ENCODE measurements around the gene CNTNAP5.

The CNTNAP5 gene

DNA sequence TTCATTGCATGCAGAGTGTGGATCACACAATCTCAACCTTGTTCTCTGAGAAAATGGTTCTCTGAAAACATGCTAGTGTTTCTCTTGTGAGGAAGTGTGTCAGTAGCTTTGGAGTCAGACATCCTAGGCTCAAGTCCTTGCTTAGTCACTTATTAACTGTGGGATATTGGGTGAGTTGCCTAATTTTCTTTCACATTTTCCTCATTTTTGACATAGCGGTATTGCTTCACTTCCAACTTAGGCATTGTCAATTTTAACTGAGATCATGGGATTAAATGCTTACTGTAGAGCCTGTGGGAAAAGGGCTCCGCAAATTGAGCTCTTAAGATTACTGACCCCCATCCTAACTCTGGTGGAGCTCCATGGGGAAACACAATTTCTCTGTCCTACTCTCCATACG is 622.2 kb downstream of the CNTNAP5 start:
- H3K4me3 ChIP-seq (ENCODE audit: low read depth, low read length) = no peak overlapping the region
- TF ChIP-seq, protein P1, sequence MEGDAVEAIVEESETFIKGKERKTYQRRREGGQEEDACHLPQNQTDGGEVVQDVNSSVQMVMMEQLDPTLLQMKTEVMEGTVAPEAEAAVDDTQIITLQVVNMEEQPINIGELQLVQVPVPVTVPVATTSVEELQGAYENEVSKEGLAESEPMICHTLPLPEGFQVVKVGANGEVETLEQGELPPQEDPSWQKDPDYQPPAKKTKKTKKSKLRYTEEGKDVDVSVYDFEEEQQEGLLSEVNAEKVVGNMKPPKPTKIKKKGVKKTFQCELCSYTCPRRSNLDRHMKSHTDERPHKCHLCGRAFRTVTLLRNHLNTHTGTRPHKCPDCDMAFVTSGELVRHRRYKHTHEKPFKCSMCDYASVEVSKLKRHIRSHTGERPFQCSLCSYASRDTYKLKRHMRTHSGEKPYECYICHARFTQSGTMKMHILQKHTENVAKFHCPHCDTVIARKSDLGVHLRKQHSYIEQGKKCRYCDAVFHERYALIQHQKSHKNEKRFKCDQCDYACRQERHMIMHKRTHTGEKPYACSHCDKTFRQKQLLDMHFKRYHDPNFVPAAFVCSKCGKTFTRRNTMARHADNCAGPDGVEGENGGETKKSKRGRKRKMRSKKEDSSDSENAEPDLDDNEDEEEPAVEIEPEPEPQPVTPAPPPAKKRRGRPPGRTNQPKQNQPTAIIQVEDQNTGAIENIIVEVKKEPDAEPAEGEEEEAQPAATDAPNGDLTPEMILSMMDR (IDR thresholded peaks at IDR 0.05; ENCODE audit: control insufficient read depth, extremely low read depth, insufficient read depth) = no peak
- DNase-seq (ENCODE audit: low read depth) = no peak

- H3K4me3 ChIP-seq (ENCODE audit: low read depth, low read length) = no peak overlapping the region
- TF ChIP-seq, protein P1 (IDR thresholded peaks at IDR 0.05; ENCODE audit: control insufficient read depth, extremely low read depth, insufficient read depth) = no peak
- DNase-seq (ENCODE audit: low read depth) = no peak
Observed at GRCh38 chr2:124647663-124648062, 622.6 kb downstream of the CNTNAP5 start.

- H3K4me3 ChIP-seq (ENCODE audit: low read depth, low read length) = no peak overlapping the region
- TF ChIP-seq, protein P1 (IDR thresholded peaks at IDR 0.05; ENCODE audit: control insufficient read depth, extremely low read depth, insufficient read depth) = no peak
Observed at GRCh38 chr2:124649001-124649400, 623.9 kb downstream of the CNTNAP5 start.

DNA sequence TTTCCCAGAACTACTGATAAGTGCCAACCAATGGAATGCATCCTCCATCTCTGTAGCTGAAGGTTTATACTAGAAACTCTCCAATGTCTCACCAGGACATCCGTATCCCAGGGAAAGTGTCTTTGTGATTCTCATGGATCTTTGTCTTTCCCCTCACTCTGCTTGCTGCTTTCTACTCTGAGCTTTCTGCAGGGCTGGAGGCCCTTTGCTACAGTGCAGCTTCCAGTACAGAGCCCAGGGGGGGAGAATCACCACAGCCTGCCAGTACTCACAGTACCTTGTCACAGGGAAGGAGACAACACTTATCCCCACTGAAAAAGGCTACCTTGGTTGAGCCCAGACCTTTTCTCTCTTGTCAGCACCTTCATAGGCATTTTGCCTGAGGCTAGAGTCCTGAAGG is 627.0 kb downstream of the CNTNAP5 start:
- TF ChIP-seq, protein P1 (IDR thresholded peaks at IDR 0.05; ENCODE audit: control insufficient read depth, extremely low read depth, insufficient read depth) = no peak
- no peak overlapping the region for H3K4me3 ChIP-seq (ENCODE audit: low read depth, low read length)
- no peak for DNase-seq (ENCODE audit: low read depth)

More at GRCh38 chr2:124649001-124649400, 623.9 kb downstream of the CNTNAP5 start:
- DNase-seq (ENCODE audit: low read depth) = no peak

DNA sequence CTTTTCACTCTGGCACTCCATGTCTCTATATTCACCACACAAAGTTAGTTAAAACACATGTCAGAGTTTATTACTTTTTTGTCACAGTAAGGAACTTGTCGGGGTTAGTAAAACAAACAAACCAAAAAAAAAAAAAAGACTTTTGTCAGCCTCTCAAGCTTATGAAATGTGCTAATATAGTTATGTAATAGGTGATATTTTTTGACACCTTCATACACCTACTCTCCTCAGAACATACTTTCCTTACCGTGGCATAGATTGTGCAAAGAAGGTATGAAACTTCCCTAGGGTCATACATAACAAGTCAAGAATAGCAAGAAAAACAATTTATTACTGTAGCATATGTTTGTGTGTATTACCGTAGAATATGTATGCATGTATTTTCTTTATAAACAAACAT is 633.3 kb downstream of the CNTNAP5 start:
- H3K4me3 ChIP-seq (ENCODE audit: low read depth, low read length) = no peak overlapping the region
- no peak for DNase-seq (ENCODE audit: low read depth)
- TF ChIP-seq, protein P1 (IDR thresholded peaks at IDR 0.05; ENCODE audit: control insufficient read depth, extremely low read depth, insufficient read depth) = no peak

DNA sequence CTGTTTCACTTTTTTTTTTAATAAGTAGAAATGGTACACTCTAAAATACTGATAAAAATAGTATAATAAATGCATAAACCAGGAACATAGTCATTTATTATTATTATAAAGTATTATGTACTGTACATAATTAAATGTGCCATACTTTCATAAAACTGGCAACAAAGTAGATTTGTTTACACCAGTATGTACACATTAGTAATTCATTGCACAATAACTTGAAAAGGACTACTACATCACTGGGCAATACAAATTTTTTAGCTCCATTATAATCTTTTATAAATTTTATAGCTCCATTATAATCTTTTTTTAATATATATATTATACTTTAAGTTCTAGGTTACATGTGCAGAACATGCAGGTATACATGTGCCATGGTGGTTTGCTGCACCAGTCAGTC is 636.5 kb downstream of the CNTNAP5 start:
- DNase-seq (ENCODE audit: low read depth) = no peak
- TF ChIP-seq, protein P1 (IDR thresholded peaks at IDR 0.05; ENCODE audit: control insufficient read depth, extremely low read depth, insufficient read depth) = no peak
- no peak overlapping the region for H3K4me3 ChIP-seq (ENCODE audit: low read depth, low read length)

- TF ChIP-seq, protein P1 (IDR thresholded peaks at IDR 0.05; ENCODE audit: control insufficient read depth, extremely low read depth, insufficient read depth) = no peak
- DNase-seq (ENCODE audit: low read depth) = no peak
- H3K4me3 ChIP-seq (ENCODE audit: low read depth, low read length) = no peak overlapping the region
Observed at GRCh38 chr2:124662946-124663644, 638.0 kb downstream of the CNTNAP5 start.
